ENCODE results near the gene RAB4A. TPM values are rescaled to one million over a fixed set of nuclear protein-coding genes. Genes with fewer than 3 reads are reported as not detected.
"Not testable (repeated sequence)": the region's sequence is repeated elsewhere in the genome, so short reads cannot be mapped to it uniquely, and the experiment has no call there.

The RAB4A gene
- total RNA-seq, 4 donors from 2014 or later = 44.9 to 73.6 (median 60.2) TPM

DNA sequence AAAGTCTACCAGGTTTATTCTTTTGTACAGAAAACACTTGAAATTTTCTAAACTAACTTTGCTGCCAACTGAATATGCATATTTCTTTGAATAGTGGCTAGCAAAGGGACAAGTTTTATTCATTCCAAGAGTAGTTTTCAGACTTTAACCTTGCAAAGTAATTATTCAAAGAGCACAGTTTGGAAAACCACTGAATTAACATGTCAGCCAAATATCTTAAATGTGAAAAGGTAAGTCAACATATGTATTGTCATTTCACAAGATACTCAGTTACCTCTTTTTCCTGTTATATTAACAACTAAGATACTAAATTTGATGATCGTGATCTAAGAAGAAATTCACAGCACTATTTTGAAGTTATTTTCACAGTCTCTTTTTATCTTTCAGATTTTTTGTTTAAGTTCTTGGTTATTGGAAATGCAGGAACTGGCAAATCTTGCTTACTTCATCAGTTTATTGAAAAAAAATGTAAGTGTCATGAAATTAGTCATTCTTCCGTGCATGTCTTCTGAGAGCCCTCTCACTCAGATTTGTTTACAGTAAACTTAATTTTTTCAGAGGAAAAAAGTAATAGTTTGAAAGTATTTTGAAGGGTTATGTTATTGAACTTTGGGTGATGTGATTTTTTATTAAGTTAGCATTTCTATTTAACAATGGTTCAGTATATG is 15.3 kb downstream of the RAB4A start:
- intact Hi-C loops (cut with DNase I) = no loop called here
- H3K36me3 ChIP-seq = no peaks in the 10 kb centered on the region
- no peaks in the 10 kb centered on the region for H3K9me3 ChIP-seq
- H3K27me3 ChIP-seq = no peaks in the 10 kb centered on the region
- peaks cover 5 to 11% of the 10 kb centered on the region in 2 donors for H3K4me1 ChIP-seq
- no peak overlapping the region for H3K4me3 ChIP-seq (replicated peaks in 1 of 3)
- TF ChIP-seq POLR2A (IDR thresholded peaks at IDR 0.05) = no peak
- TF ChIP-seq, protein P1, sequence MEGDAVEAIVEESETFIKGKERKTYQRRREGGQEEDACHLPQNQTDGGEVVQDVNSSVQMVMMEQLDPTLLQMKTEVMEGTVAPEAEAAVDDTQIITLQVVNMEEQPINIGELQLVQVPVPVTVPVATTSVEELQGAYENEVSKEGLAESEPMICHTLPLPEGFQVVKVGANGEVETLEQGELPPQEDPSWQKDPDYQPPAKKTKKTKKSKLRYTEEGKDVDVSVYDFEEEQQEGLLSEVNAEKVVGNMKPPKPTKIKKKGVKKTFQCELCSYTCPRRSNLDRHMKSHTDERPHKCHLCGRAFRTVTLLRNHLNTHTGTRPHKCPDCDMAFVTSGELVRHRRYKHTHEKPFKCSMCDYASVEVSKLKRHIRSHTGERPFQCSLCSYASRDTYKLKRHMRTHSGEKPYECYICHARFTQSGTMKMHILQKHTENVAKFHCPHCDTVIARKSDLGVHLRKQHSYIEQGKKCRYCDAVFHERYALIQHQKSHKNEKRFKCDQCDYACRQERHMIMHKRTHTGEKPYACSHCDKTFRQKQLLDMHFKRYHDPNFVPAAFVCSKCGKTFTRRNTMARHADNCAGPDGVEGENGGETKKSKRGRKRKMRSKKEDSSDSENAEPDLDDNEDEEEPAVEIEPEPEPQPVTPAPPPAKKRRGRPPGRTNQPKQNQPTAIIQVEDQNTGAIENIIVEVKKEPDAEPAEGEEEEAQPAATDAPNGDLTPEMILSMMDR (IDR thresholded peaks at IDR 0.05) = no peak
- WGBS, 2 donors = 78 to 87% methylated on average over 2 of the region's 2 CpGs
- DNase-seq = no peak
- H3K27ac ChIP-seq = no peak overlapping the region

DNA sequence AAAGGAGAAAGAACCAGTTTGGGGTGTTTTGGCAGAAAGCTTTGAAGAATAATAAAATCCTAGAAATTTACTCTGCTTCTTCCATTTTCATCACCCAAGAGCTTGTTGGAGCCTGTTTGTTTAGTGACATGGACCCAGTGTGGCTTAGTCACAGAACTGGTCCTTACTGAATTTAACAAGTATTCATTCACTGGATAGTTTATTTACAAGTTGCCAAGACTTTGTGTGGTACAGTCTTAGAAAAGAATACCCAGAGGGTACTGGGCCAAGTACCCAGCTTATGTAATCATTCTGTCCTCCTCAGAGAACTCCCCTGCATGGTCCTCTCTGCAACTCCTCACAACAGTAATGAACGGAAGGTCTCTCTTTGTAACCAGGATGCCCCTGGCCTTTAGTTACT is 16.4 kb downstream of the RAB4A start:
- Histone ChIP-seq H3K4me1 (peaks cover 5 to 11% of the 10 kb centered on the region in 2 donors), H3K9me3 (no peaks in the 10 kb centered on the region), H3K36me3 (peaks cover 0 to under 1% of the 10 kb centered on the region in 2 donors), H3K4me3 (replicated peaks in 1 of 3) (no peak overlapping the region), H3K27ac (no peak overlapping the region), H3K27me3 (no peaks in the 10 kb centered on the region)
- TF ChIP-seq POLR2A (IDR thresholded peaks at IDR 0.05) = no peak
- TF ChIP-seq, protein P1 (IDR thresholded peaks at IDR 0.05) = no peak
- peak in 1 of 2 donors; percentile 6 for DNase-seq
- intact Hi-C loops (cut with DNase I) = no loop called here
- 84 to 91% methylated on average over 1 of the region's 1 CpG for WGBS, 2 donors

DNA sequence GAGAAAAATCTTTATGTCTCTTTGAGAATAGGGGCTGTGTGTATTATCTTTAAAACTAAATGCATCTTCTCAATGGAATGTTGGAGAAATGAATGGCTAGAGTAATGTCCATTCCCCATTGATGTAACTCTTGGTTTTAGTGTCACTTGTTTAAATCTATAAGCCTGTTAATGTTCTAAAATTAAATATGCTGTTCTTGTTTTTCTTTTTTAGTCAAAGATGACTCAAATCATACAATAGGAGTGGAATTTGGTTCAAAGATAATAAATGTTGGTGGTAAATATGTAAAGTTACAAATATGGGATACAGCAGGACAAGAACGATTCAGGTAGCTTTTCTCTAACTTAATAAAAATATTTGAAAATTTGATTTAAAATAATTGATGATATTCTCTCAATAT is 17.6 kb downstream of the RAB4A start:
- H3K4me1 ChIP-seq = peaks cover 5 to 11% of the 10 kb centered on the region in 2 donors
- no peaks in the 10 kb centered on the region for H3K9me3 ChIP-seq
- H3K36me3 ChIP-seq = peaks cover 0 to 4% of the 10 kb centered on the region in 2 donors
- no peaks in the 10 kb centered on the region for H3K27me3 ChIP-seq
- H3K4me3 ChIP-seq (replicated peaks in 1 of 3) = no peak overlapping the region
- no peak overlapping the region for H3K27ac ChIP-seq
- TF ChIP-seq POLR2A (IDR thresholded peaks at IDR 0.05) = no peak
- TF ChIP-seq, protein P1 (IDR thresholded peaks at IDR 0.05) = no peak
- no peak for DNase-seq
- intact Hi-C loops (cut with DNase I) = no loop called here
- 93 to 99% methylated on average over 1 of the region's 1 CpG for WGBS, 2 donors

DNA sequence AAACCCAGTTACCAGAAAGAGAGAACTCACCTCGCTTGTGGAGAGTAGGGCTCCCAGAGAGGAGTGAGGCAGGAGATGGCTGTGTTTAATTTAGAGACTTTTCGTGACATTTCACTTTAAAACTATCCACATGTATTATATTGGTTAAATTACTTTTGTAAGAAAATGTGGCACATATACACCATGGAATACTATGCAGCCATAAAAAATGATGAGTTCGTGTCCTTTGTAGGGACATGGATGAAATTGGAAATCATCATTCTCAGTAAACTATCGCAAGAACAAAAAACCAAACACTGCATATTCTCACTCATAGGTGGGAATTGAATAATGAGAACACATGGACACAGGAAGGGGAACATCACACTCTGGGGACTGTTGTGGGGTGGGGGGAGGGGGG is 20.8 kb downstream of the RAB4A start:
- H3K36me3 ChIP-seq; H3K27ac ChIP-seq; H3K4me1 ChIP-seq; H3K27me3 ChIP-seq; DNase-seq; intact Hi-C loops (cut with DNase I); H3K9me3 ChIP-seq; H3K4me3 ChIP-seq (replicated peaks in 1 of 3): not testable (repeated sequence)
- 94 to 99% methylated on average over 4 of the region's 4 CpGs for WGBS, 2 donors

DNA sequence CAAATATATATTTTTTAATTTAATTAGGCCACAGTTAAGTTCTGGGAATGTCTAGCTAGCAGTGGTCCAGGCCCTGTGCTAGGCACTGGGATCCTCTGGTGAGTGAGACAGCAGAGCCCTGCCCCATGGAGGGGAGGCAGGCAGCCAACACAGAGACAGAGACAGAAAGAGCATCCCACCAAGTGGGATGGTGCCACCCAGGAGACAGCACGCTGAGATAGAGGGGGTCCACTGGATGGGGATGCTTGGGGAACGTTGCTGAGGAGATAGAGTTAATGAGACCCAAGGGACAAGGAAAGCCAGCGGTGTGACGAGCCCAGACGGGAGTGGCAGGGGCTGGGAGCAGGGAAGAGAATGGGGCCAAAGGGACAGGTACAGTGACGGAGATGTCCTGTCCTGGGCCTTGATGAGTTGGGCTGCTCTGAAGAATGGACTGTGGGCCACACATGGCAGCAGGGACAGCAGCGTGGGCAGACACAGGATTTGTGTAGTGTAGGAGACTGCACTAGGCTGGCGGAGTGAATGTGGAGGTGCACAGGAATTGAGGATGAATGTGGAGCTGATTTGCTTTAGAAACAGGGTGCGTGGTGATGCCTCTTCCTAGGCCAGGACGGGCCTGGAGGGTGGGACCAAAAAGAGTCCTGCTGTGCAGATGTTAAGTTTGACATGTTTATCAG is 22.8 kb downstream of the RAB4A start:
- H3K4me1 ChIP-seq = no peaks in the 10 kb centered on the region
- H3K36me3 ChIP-seq = peaks cover 0 to 4% of the 10 kb centered on the region in 2 donors
- DNase-seq = no peak
- H3K4me3 ChIP-seq (replicated peaks in 1 of 3) = no peak overlapping the region
- H3K9me3 ChIP-seq = no peaks in the 10 kb centered on the region
- no peak for TF ChIP-seq POLR2A (IDR thresholded peaks at IDR 0.05)
- TF ChIP-seq, protein P1 (IDR thresholded peaks at IDR 0.05) = no peak
- intact Hi-C loops (cut with DNase I) = no loop called here
- no peaks in the 10 kb centered on the region for H3K27me3 ChIP-seq
- no peak overlapping the region for H3K27ac ChIP-seq
- 91 to 97% methylated on average over 10 of the region's 10 CpGs for WGBS, 2 donors

Data from thyroid gland (tissue), 4 donors.